HG03432 (cell line): ENCODE measurements around the gene CD69.

ENCODE experiments used
- ATAC-seq: cut with Tn5 transposase; IDR thresholded peaks from one replicate; pipeline ENCODE4 v1.9.1; 2021; ENCODE audit warnings: mild to moderate bottlenecking, moderate library complexity; ENCODE audit not compliant: unreplicated experiment

Gene CD69

DNA sequence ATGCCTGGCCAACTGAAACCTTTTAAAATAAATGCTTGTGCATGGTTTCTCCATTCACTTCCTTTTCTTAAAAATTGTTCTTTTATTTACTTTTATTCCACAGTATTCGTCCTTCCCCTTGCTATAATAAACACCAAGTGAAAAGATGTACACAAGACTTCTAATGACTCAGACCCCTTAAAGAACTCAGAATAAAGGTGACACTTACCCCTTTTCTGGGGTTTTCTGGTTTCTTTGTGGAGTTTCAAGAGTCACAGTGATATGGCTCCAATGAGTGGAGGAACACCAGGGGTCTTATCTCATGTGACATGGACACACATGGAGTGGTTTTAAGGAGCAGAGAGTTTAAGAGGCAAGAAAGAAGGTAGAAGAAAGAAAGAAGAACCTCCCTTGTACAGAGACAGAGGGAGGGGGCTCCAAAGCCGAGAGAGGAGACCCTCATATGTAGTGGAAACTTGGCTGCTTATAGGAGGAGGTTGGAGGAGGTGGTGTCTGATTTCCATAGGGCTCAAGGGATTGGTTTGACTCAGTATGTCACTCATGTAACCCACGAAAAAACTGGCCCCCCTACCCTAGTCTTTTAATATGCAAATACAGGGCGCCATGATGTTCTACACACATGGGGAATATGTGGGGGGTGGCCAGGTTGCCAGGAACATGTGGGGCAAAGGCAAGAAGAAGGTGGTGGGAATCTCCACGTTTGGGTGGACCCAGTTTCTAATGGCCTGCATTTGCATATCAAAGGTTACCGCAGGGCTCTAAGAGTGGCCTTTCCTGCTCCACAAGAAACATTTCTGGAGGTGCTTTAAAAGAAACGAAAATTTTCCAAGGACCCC is 22.1 kb upstream of the CD69 start:
- no peak for ATAC-seq

DNA sequence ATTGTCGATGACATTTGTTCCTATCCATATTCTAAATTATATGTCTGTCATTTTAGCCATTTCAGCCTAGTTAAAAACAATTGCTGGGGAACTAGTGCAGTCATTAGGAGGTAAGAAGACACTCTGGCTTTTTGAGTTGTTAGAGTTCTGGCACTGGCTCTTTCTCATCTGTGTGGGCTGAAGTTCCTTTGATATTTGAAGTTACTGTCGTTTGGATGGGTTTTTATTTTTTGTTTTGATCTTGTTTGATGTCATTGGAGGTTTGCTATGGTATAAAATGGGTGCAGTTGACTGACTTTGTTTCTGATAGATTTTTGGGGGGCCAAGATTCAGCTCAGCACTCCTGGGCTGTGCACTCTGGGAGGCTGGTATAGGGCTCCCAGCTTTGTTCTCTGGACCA is 20.7 kb upstream of the CD69 start:
- no peak for ATAC-seq

DNA sequence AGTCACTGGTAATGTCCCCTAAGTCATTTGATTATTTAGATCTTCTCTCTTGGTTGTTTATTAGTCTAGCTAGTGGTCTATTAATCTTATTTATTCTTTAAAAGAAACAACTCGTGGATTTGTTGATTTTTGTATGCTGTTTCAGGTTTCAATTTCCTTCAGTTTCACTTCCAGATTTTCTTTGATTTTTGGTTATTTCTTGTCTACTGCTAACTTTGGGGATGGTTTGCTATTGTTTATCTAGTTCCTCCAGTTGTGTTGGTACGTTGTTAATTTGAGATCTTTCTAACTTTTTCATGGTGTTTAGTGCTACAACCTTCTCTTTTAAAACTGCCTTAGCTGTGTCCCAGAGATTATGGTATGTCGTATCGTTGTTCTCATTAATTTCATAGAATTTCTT is 18.5 kb upstream of the CD69 start:
- no peak for ATAC-seq

DNA sequence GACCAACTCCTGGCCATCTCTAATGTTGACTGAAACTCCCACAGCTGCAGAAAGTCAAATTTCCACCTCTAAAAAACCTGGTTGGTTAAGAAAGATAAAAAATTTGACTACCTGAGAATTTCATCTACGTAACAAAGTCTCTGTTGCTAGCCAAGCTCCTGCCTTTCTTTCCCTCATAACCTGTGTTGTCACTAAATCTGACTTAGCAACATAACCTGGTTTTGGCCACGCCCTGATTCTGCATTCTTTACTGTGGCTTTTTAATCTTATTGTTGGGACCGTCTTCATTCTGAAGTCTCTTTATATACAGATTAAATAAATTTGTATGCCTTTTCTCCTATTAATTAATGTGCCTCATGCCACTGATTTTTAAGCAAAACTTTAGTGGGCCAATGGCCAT is 16.1 kb upstream of the CD69 start:
- no peak for ATAC-seq

DNA sequence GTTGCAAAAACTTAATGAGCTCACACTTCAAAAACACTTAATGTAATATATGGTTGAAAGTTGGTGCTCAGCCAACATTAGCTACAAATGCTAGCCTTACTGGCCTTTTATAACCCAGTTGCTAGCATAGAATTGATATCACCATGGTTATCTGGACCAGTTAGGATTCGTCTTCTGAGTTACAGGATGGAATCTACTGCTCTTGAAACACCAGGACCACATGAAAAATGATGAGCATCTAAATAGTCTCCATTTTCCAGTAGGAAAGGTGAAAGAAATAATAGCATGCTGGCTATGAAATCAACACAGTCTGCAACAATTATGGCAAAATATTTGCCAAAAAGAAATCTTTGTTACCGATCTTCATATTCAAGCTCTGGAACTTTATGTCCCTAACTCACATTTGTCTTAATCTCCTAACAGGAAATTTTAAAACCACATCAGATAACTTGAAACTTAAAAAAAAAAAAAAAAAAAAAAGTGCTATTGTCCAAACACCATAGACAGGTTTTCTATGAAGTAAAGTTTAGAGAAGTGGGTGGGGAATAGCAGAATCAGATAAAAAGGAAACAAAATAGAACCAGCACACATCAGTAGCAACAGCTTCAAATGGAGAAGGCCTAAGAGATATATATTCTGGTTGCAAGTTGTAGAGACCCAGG is 12.6 kb upstream of the CD69 start:
- no peak for ATAC-seq

DNA sequence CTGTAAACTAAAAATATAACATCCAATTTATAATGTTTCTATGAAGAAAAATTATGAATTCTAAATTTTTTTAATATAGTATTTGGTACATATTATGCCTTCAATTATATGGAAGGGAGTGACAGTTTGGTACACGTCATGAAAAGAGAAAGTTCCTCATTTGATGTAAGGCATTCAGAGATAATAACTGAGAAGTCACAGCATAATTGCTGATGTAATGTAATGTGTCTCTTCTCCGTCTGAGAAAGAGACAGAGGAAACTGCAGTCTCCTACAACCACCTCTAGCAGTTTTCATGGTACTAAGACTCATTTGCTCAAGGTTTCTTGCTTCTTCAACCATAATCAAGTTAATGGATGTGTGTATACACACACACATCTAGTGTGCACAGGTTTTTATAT is 2.3 kb upstream of the CD69 start:
- ATAC-seq, result no peak

DNA sequence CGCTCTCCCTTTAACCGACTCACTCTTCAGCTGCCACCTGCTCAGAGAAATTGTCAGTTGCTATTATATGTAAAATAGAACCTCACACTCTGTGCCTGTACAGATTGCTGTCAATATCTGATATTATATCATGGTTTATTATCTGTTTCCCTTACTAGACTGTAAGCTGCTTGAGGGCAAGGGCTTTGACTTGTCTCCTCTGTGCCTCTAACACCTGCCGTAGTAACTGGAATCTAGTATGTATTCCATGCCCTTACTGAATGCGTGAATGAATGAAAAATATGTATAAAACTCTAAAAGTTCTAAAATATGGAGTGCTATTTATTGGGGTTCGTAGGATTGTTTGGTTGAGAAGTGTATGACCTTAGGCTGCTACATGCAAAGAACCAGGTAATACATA is 1.7 kb upstream of the CD69 start:
- no peak for ATAC-seq

DNA sequence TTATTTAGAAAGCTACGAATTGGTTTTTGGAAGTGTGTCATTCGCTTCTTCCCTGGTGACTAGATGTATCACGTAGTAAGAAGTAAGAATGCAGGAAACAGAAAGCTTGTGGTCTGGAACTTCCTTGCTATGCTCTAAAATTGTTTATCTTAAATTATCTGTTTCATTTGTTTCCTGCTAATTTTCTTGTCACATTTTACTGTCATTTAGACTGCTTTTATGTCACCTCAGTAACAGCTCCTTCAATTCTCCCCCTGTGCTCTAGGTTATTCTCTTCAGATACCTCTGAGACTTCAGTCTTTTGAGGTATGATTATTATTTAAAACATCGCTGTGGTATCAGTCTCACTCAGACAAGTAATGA is 699 bp upstream of the CD69 start:
- ATAC-seq, result no peak

DNA sequence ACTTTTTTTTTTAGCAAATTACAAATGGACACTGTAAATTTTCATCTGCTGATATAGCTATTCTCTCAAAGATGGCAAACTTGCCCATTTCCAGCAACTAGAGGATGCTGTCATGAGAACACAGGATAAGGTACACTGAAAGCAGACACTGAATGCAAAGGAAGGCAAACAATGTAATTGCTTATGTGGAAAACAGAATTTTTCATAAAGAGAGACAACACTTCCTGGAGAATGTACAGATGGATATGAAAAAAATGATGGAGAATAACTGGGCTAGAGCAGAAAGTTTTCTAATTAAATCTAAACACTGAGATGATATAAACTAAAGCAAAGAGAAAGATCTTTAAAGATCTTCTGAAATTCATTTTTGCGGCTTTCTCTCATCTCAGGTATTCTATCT is 581 bp downstream of the CD69 start:
- no peak for ATAC-seq

DNA sequence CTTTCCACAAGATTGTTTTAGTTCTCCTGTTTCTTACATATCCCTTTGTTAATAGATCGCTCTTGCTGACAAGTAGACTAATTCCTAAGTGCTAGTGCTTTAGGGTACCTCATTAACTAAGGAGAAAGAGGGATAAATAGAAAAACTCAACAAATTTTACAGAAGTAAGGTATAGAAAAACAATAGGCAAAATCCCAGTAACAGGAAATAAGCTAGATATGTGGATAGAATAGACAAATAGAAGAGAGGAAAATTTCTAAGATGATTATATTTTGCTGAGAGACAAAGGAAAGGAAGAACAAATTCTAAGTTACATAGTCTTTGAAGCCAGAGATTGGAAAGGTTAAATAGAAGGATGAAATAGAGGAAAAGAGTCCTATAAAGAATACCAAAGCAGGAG is 1.0 kb downstream of the CD69 start:
- no peak for ATAC-seq

DNA sequence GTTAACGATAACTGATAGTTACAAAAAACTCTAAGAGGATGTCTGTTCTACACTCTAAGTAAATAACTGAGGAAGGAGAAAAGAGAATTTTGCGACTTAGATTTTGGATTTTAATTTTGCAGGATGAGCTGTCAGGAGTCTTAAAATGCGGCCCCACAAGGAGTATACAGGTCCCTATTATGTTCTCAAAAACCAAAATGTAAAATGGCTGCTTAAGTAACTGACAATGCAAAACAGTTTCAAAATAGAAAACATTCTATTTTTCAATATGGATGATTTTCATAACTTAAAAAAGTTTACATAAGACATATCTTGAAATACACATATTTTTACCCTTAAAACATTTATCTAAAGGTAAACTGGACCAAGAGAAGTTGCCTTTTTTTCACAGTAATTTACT is 2.6 kb downstream of the CD69 start:
- ATAC-seq, result no peak

DNA sequence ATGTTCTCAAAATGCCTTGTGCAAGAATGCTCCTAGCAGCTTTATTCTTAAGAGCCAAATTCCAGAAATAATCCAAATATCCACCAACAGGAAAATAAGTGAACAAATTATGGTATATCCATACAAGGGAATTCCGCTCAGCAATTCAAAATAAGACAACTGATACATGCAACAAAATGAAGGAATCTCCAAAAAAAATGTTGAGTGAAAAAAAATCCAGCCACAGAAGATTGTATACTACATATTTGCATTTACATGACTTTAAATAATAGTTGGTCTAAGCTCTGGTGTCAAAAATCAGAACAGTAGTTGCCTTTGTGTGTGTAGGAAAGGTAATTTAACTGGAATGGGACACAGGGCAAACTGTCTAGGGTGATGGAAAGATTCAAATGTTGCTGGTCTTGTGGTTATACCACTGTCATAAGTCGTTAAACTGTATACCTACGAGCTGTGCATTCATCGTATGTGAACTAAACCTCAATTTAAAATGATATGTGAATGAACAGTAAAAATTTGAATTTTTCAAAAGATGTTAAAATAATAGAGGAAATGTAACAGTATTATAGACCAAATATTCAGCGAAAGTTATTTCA is 3.2 kb downstream of the CD69 start:
- ATAC-seq, result no peak

DNA sequence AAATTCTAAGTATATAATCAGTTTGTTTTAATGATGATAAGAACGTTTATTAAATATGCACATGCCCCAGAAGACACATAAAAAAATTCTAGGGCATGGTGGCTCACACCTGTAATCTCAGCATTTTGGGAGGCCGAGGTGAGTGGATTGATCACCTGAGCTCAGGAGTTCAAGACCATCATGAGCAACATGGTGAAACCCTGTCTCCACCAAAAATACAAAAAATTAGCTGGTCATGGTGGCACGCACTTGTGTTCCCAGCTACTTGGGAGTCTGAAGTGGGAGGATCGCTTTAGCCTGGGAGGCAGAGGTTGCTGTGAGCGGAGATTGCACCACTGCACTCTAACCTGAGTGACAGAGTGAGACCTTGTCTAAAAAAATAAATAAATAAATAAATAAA is 4.0 kb downstream of the CD69 start:
- ATAC-seq, result no peak

DNA sequence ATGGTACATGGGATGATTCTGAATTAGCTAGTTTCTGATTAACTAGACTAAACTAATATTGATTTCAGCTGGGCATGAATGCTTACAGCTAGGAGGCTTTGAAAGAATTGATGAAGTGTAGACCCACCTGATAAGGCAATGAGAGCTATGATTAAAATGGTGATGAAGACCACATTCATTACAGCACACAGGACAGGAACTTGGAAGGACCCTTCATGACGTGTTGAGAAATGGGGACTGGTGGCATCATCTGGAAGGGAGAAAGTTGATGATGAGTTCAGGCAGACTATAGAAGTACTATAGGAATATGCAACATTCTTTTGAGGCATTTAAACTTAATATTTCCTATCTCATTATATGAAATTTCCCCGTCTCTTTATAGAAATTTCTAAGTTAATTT is 4.5 kb downstream of the CD69 start:
- ATAC-seq, result no peak

DNA sequence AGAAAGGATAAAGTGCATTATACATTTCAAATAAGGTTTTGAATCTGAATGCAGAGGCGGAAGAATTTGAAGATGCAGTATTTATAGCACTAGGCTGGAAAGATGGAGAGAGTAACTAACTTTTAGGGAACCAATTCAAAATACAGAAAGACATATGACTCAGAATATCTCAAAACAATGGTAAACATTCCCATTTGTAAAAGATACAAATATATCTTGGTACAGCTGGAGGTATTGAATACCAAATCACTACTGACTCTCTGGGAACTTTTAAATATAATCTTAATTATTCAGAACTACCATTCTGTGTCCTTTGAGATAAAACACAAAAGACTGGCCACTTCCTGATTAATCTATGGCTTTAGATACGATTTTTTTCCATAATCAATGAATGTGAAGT is 5.1 kb downstream of the CD69 start:
- no peak for ATAC-seq

DNA sequence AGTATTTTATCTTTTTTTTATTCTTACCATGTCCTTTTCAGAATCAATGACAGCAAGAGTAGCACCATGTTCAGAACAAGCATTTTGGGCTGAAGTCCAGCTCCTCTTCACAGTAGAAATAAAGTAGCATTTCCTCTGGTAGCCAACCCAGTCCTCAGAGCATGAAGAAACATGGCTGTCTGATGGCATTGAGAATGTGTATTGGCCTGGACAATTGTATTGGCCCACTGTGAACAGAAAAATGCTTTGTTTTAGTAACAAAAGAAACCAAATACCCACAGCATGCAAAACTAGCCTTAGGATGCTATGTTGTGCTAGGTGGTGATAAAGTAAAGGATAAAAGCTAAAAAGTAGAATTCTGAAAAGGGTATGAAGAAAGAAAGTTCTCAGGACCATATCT is 5.7 kb downstream of the CD69 start:
- no peak for ATAC-seq

DNA sequence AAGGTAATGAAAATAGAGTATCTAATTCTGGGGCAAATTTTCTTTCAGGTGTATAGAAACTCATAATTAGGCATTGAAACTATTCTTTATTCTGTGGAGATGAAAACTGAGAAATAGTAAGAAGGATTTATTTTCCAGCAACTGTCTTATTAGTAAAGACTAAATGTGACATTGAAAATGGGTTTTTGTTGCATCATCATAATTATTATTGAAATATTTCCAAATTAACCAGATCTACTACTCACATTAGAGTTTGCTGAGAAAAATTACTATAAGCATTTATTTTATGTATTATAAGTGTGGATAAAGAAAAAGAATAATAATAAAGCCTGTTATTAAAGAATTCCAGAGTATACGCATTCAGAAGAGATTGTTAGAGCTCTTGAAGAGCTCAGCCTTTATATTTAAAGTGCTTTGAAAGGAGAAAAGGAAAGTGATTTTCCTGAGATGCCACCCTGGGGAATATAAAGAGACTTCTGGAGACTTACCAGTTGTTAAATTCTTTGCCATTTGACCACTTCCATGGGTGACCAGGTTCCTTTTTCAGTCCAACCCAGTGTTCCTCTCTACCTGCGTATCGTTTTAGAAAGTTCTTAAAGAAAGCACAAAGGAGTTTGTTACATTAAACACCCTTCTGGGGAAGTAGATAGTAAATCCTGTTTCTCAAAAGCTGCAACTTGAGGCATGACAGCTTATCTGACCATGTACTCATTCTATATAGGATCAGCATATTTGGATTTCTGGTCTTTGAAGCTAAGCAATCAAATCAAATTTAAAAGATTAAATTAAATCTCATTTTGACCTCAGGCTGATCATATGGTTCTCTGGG is 6.4 kb downstream of the CD69 start:
- no peak for ATAC-seq

DNA sequence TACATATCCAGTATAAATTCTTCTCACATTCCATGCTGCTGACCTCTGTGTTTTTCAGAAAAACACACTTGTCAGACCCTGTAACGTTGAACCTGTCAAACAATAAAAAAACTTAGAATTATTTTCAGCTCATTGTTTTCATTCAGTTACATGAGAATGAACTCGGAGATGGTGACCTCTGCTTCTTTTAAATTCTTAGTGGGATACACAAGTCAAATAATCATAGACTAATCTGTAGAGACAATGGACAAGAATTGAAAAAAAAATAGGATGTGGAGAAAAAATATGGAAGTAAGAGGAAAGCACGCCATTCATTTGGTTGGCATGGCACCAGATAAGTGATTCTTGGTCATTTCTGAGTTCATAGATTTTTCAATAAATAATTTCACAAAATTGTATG is 7.2 kb downstream of the CD69 start:
- no peak for ATAC-seq

DNA sequence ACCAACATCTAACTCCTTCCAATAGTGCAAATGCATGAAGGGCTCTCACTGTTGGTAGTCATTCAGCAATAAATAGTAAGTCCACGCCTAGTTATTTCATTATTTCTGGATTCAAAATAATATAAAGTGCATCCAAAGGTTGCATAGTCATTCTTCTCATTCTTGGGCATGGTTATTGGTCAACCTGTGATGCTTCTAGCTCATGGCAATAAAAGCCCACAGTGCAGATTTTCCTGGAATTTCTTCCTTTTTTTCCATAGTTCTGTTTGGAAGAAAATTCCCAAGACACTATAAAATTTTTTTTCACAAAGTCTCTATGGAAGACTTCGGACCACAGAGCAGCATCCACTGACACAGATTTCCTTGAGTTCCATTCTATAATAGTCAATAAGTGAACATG is 7.6 kb downstream of the CD69 start:
- ATAC-seq, result no peak

DNA sequence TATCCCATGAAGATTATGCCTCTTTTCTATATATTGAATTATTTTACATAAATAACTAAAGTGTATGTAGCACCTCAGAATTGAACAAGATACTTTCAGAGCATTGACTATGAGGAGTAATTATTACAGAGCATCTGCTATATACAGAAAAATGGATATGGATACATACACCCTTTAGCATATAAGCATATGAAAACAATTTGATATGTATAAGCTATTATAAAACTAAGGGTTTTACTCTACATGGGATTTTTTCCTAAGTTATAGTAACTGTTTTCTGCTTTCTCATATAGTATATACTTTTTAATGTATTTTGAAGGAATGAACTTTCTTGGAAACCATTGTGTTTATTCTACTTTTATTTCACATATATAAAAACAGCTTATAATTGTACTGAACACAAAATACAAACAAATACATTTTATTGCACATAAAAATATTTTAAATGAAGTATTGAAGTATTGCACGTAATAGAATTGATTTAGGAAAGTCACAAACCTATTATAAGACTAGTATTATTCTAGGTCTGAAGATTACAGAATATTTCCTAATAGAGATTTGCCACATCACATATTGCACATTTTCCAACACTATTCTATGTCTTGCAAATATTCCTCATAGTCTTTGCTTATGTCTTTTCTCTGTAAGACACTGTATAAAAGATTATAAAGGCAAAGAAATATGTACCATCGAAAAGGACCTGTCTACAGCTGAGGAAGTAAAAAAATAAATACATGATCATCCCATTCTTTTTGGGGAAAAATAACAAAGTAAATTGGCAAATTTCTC is 8.4 kb downstream of the CD69 start:
- no peak for ATAC-seq
